ENCODE results near the gene SYP.

DNA sequence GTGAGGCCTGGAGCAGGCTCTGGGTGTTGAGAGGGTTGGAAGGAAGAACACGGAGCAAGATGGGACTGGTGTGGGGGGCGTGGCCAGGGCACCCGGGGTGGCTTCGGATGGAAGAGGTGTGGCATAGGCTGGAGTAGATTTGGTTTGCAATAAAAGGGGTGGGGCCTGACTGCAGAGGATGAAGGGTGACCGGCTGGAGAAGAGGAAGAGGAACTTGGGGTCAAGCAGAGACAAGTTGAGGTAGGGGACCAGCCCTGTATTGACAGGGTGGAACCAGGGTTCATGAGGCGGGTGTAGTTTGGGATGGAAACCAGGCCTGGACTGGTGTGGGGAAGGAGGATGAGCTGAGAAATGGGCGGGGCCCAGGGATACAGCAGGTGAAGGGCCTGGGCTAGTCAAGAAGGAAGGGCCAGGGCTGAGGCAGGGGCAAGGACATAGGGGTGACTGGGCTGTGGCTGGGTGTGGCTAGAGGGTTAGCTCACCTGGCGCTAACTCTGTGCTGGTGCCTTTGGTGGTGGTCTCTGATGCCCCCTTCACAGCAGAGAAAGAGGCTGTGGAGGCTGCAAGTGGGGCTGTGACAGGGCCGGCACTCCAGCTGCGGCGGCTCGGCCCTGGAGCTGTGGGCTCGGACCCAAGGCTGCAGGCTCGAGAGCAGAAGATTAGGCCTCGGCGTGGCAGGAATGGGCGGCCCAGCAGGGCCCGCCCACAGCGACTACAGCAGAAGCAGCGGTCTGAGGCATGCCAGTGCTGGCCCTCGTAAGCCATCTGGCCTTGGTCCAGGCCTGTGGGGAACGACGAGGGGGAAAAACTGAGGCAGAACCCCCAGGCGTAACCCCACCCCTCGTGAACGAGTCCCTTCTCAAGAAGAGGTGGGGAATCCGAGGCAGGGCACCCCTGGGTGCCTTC, 23.3 kb downstream of the SYP start:
- TF ChIP-seq POLR2A (IDR thresholded peaks at IDR 0.05), result no peak
- TF ChIP-seq, protein P1, sequence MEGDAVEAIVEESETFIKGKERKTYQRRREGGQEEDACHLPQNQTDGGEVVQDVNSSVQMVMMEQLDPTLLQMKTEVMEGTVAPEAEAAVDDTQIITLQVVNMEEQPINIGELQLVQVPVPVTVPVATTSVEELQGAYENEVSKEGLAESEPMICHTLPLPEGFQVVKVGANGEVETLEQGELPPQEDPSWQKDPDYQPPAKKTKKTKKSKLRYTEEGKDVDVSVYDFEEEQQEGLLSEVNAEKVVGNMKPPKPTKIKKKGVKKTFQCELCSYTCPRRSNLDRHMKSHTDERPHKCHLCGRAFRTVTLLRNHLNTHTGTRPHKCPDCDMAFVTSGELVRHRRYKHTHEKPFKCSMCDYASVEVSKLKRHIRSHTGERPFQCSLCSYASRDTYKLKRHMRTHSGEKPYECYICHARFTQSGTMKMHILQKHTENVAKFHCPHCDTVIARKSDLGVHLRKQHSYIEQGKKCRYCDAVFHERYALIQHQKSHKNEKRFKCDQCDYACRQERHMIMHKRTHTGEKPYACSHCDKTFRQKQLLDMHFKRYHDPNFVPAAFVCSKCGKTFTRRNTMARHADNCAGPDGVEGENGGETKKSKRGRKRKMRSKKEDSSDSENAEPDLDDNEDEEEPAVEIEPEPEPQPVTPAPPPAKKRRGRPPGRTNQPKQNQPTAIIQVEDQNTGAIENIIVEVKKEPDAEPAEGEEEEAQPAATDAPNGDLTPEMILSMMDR (IDR thresholded peaks at IDR 0.05), result no peak
